Retinal pigment epithelial cell (primary cell): ENCODE results near the gene TCEAL1.

ENCODE experiments used
- DNase-seq: peaks from one replicate; pipeline ENCODE4 v3.0.0-alpha.2; 2010; ENCODE audit warnings: low read depth
- H3K4me3 ChIP-seq: 2 replicates; pipeline ENCODE4 v1.5.1; 2011; ENCODE audit warnings: mild to moderate bottlenecking, low read length, control low read depth, moderate library complexity
- TF ChIP-seq, protein P1 (sequence below): conservative IDR thresholded peaks from 2 replicates; pipeline ENCODE4 v1.5.1; 2011; ENCODE audit warnings: low read depth, low read length, control low read depth, inconsistent platforms

The TCEAL1 gene

GRCh38 chrX:103674531-103675454 is 46.0 kb downstream of the TCEAL1 start:
- DNase-seq, result no peak
- TF ChIP-seq, protein P1, sequence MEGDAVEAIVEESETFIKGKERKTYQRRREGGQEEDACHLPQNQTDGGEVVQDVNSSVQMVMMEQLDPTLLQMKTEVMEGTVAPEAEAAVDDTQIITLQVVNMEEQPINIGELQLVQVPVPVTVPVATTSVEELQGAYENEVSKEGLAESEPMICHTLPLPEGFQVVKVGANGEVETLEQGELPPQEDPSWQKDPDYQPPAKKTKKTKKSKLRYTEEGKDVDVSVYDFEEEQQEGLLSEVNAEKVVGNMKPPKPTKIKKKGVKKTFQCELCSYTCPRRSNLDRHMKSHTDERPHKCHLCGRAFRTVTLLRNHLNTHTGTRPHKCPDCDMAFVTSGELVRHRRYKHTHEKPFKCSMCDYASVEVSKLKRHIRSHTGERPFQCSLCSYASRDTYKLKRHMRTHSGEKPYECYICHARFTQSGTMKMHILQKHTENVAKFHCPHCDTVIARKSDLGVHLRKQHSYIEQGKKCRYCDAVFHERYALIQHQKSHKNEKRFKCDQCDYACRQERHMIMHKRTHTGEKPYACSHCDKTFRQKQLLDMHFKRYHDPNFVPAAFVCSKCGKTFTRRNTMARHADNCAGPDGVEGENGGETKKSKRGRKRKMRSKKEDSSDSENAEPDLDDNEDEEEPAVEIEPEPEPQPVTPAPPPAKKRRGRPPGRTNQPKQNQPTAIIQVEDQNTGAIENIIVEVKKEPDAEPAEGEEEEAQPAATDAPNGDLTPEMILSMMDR, result no peak
- H3K4me3 ChIP-seq, result no peak overlapping the region

GRCh38 chrX:103678199-103678993 is 49.6 kb downstream of the TCEAL1 start:
- H3K4me3 ChIP-seq, result no peak overlapping the region
- TF ChIP-seq, protein P1, result no peak
- no peak for DNase-seq
